H1 (cell line): ENCODE results near the gene NKPD1. TPM values are rescaled to one million over a fixed set of nuclear protein-coding genes. Genes with fewer than 3 reads are reported as not detected.

Experiments
- POU5F1 ChIP-seq: IDR thresholded peaks from 2 replicates; pipeline ENCODE4 v1.6.1; 2011; ENCODE audit warnings: low read depth, mild to moderate bottlenecking, low read length, moderate library complexity
- RFX5 ChIP-seq: IDR thresholded peaks from 2 replicates; pipeline ENCODE4 v1.6.1; 2011; ENCODE audit warnings: low read depth, low read length, improper control_type of control experiment, borderline replicate concordance
- RXRA ChIP-seq: IDR thresholded peaks from 2 replicates; pipeline ENCODE4 v1.6.1; 2011; ENCODE audit warnings: low read depth, mild to moderate bottlenecking, low read length, moderate library complexity; ENCODE audit not compliant: insufficient read depth
- TAF1 ChIP-seq: IDR thresholded peaks from 2 replicates; pipeline ENCODE4 v1.6.1; 2011; ENCODE audit warnings: mild to moderate bottlenecking, low read depth, low read length
- TEAD4 ChIP-seq: IDR thresholded peaks from 2 replicates; pipeline ENCODE4 v1.6.1; 2012; ENCODE audit warnings: low read depth, low read length, inconsistent platforms, mixed read lengths
- USF2 ChIP-seq: IDR thresholded peaks from 2 replicates; pipeline ENCODE4 v1.6.1; 2011; ENCODE audit warnings: low read length, improper control_type of control experiment
- polyA plus RNA-seq, 7 experiments: library from polyadenylated mRNA; depleted of rRNA in 3 of 7; stranded (reverse) in 5 of 7; unstranded in 2 of 7; fragments of >200 nt in 5 of 7; fragments of 200-250 nt in 2 of 7; gene quantifications; 1 replicate in 5 of 7; 2 replicates in 1 of 7; 4 replicates in 1 of 7; pipeline versions ENCODE4 v1.2.1 to v1.2.3, GENCODE V29; 2011 to 2013; ENCODE audit warnings: missing spikeins in 2 of 7, mixed read lengths in 2 of 7
- total RNA-seq: library from RNA; stranded (reverse); fragmentation: NEBNext Ultra II Directional; extraction: Animal tissue kit (Norgen Biotek cat#: 25700); gene quantifications from 2 replicates; pipeline ENCODE4 v1.2.1, GENCODE V29; 2021

The NKPD1 gene
- total and polyA plus RNA-seq, 2 of the 8 experiments (the other 6 are each of a cell fraction or from before 2014, with no cell fraction given): 0.30 to 0.39 TPM

- no peak for TF ChIP-seq RXRA
- TF ChIP-seq RFX5: no peak
- TF ChIP-seq USF2: no peak
- TF ChIP-seq TEAD4: no peak
- TF ChIP-seq TAF1: 0 out of 2 replicates have a peak, but pooled peaks have one; percentile 16
- no peak for TF ChIP-seq POU5F1
These were observed 12.7 kb downstream of the NKPD1 start (continued) for GRCh38 chr19:45147835-45148676.
